ENCODE data around the gene CDH4.

GRCh38 chr20:61812845-61813485, 560.9 kb downstream of the CDH4 start:
- TF ChIP-seq CTCF (IDR thresholded peaks at IDR 0.05): no peak
- no peak for TF ChIP-seq POLR2A (IDR thresholded peaks at IDR 0.05)

Measured in prostate gland (tissue), 2 donors.